RKO (cell line): ENCODE data around the gene POLR3GL.

ENCODE experiments used
- DNase-seq: peaks from one replicate; pipeline ENCODE4 v3.0.0-alpha.2; 2016; ENCODE audit warnings: low spot score

Gene POLR3GL

GRCh38 chr1:145975216-145975615 is 10.7 kb downstream of the POLR3GL start:
- DNase-seq = no peak

DNA sequence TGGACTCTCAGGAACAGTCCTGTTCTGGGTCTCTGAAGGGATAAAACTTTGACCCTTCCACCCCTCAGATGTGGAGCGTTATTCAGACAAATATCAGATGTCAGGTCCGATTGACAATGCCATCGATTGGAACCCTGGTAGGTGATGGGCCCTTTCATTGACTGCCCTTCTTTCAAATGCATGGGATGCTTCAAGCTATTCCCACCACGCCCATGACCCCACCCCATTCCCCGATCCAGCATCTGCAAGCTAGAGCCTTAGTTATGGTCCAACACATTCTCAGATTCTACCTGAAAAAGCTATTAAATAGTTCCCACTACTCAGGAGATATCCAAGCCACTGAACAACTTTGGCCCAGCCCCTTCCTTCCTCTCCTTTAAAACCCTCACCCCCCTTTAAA is 12.5 kb downstream of the POLR3GL start:
- DNase-seq = no peak

- DNase-seq = peak; percentile 91
Observed at GRCh38 chr1:145977486-145978470, 13.3 kb downstream of the POLR3GL start.

GRCh38 chr1:145978471-145978853 is 14.0 kb downstream of the POLR3GL start:
- DNase-seq = no peak

DNA sequence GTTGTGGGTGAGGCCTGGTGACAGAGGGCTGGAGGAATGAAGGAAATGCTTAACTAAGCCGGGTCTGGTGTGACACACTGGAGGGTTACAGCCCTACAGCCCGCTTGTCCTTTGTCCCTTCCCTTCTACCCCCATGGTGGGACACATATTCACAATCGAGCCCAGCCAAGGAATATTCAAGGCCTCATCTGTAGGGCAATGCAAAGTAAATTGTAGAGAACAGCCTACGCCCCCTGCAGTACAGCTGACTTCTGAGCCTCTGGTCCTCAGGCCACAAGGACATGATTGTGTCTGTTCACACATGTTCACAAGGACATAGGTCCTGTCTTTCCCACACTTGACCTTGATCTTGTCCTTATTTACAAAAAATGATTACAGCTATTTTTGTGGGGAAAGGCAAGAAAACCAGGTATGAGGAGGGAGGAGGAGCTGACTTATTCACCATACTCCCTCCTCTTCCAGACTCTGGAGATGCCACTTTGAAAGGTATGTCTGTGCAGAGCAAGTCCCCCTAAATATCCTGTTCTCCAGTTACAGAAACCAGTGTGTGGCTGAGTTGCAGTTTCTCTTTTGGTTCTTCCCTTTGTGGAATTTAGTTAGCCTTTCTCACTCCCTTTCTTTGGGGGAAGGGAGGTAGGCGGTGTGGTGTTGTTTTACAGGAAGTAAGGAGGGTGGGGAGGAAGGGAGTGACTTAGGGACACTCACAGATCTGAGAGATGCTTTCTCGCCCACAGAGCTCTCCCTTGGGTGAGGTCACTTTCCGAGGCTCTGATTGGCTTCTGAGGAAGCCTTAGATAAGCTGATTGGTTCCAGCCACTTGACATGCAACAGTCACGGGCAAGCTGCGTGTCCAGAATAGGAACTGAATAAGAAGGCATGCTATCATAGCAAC is 14.6 kb downstream of the POLR3GL start:
- DNase-seq = peak; percentile 100

DNA sequence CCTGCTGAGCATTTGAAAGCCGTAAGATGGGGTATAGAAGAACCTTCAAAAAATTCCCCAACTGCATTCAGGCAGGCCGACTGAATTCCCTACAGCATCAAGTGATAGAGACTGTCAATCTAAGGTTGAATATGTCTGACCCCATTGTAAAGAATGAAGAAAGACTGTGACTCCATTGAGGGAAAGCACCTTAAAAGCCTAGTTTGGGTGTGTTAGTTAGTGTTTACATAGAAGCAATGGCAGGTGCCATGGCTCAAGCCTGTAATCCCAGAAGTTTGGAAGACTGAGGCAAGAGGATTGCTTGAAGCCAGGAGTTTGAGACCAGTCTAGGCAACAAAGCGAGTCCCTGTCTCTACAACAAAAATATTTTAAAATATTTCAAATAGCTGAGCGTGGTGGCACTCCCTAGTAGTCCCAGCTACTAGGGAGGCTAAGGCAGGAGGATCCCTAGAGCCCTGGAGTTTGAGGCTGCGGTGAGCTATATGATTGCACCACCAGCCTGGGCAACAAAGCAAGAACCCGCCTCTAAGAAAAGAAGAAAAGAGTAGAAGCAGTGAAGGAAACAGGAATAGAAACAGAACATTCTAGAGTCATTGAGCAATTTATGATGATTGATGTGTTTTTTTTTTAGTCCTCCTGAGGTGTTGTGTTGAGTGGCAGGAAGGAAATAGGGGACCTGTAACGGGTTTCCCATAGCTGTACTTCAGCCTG is 15.4 kb downstream of the POLR3GL start:
- DNase-seq = peak; percentile 47

DNA sequence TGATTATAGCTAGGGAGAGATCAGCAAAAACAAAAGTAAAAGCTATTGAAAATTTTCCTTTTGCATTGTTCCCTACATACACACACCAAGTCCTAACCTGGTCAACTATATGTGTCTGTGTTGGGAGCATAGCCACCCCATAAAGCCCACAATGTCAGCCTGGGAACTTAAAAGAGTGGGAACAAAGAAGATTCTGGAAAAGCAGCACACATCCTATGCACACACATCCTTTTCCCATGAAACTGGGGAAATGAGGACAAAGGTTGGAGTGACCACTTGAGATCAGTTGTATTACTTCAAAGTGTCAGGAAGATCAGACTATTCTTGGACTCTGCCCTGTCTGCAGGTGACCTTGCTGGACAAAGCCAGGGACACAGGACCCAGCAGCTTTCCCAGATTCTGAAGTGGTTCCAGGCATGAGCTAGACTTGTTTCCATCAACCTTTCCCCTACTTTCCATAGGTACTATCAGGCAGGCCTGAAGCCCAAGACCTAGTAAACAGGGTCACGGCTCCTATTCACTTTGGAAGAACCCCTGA is 16.0 kb downstream of the POLR3GL start:
- DNase-seq = no peak

DNA sequence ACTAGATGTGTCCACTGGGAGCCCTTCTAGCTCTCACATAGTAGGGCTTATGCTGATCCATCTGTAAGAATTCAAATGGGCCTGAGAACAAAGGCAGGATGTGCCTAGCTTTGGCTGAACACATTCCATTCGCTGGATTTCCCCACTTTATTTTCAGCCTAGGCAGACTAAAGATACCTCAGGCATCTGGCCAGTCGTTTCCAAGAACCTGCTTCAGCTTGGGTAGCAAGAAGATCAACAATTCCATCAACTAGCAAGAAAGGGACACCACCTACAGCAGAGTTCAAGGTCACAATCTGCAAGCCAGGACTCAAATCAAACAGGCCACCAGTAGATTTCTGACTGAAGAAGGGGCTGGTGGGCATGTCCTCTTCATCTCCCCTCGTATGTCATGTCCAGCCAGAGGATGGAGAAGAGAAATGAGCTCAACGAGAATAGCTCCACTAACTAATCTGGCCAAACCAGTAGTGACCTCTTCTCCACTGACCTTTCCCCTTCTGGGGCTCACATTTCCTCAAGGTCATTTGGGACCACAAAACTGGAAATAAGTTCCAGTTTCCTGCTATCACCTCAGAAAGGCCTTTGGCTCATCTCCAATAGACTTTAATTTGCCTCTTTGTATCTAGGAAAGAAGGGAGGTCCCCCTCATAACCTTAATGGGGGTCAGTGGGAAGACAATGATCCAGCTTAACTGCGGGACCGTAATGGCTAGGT is 17.7 kb downstream of the POLR3GL start:
- no peak for DNase-seq

GRCh38 chr1:145983206-145983675 is 18.8 kb downstream of the POLR3GL start:
- DNase-seq = no peak

DNA sequence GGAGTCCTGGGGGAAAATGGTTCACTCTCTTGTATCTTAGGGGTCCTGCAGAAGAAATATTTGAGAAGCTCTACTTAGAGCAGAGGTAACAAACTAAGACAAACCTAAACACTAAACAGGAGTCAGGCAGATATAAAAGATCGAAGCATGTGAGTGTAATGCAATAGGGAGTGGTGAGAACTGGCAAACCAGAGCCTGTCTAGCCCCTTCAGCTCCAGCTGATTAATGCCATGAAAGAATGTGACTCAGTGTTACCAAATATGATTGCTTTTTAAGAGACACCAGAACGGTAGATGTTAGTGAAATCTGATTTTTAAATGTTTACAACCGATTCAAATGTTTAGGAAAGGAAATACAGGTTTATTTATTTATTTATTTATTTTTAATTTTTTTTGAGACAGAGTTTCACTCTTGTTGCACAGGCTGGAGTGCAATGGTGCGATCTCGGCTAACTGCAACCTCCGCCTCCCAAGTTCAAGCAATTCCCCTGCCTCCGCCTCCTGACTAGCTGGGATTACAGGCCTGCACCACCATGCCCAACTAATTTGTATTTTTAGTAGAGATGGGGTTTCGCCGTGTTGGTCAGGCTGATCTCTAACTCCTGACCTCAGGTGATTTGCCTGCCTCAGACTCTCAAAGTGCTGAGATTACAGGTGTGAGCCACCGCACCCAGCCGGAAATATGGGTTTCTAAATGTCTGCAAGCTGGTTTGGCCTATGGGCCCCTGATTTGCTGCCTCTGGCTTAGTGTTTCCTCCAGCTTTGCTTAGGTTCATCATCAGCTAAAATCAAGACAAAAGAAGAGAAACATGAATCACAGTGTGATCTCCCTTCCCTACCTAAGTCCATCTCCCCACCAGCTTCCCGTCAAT is 19.7 kb downstream of the POLR3GL start:
- DNase-seq = no peak

- no peak for DNase-seq
Observed at GRCh38 chr1:145985129-145985501, 20.6 kb downstream of the POLR3GL start.

DNA sequence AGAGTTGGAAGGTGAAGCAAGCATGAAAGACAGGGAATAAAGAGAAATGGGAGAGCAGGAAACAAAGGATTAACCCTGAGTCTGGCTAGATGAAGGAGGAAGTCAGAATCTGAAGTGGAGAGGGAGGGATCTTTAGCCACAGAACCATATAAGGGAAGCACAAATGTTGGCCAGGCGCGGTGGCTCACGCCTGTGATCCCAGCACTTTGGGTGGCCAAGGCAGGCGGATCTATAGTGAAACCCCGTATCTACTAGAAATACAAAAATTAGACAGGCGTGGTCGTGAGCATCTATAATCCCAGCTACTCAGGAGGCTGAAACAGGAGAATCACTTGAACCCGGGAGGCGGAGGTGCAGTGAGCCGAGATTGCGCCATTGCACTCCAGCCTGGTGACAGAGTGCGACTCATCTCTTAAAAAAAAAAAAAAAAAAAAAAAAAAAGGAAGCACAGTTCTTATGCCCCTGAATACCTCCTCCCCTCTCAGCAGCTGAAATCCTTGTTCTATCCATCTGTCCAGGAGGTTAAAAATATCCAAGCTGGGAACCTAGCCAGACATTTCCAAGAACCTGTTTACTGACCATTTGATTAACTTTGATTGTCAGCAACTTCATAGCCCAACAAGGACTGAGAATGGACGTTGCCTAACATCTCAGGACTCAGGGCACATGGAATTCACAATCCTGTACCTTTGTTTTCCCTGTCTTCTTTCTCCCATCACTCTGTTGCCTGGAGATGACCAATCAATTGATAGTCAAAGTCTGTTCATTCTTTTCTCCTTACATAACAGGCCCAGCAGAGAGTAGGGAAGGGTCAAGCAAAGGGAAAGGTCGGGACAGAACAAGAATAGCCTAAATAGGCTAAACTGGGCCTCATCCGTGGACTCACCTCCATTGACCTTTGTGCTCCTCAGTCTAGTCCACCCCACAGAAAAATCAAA is 21.3 kb downstream of the POLR3GL start:
- peak; percentile 63 for DNase-seq

GRCh38 chr1:145986551-145986950 is 22.1 kb downstream of the POLR3GL start:
- DNase-seq = no peak

- DNase-seq = no peak
Observed at GRCh38 chr1:145987926-145988325, 23.4 kb downstream of the POLR3GL start.

- DNase-seq = no peak
Observed at GRCh38 chr1:145988773-145989172, 24.3 kb downstream of the POLR3GL start.

GRCh38 chr1:145990249-145990855 is 25.9 kb downstream of the POLR3GL start:
- no peak for DNase-seq

GRCh38 chr1:145991735-145992412 is 27.4 kb downstream of the POLR3GL start:
- DNase-seq = no peak

GRCh38 chr1:145992502-145992936 is 28.0 kb downstream of the POLR3GL start:
- no peak for DNase-seq
